H1 (cell line): ENCODE results near the gene RFNG. TPM values are rescaled to one million over a fixed set of nuclear protein-coding genes. Genes with fewer than 3 reads are reported as not detected.

Source experiments
- CTCF ChIA-PET: fragments of 300-600 bp; sonication (Branson Sonifier 250); formaldehyde crosslinking; loops from one replicate; lab custom pipeline; 2021; ENCODE audit not compliant: partially characterized antibody; lab: Charles Lee
- POLR2A ChIA-PET: fragments of 300-600 bp; sonication (Branson Sonifier 250); formaldehyde crosslinking; loops from one replicate; lab custom pipeline; 2021; ENCODE audit warnings: inconsistent platforms; ENCODE audit not compliant: partially characterized antibody; lab: Charles Lee
- DNase-seq, 2 experiments: peaks; one replicate each; pipeline versions ENCODE4 v3.0.0 to v3.0.0-alpha.2; 2010 to 2022; ENCODE audit warnings: low spot score in 2 of 2, low read depth in 1 of 2, mixed read lengths in 1 of 2
- FAIRE-seq: peaks from 2 replicates; lab custom pipeline; 2011; peaks lifted over from hg19 to GRCh38; lab: Jason Lieb, UNC
- H2AFZ ChIP-seq: 2 replicates; pipeline ENCODE4 v1.8.1; 2012; ENCODE audit warnings: low read length, inconsistent platforms
- H2AK5ac ChIP-seq: 2 replicates; pipeline ENCODE4 v1.6.1; 2013; ENCODE audit warnings: low read depth, low read length
- H2BK120ac ChIP-seq: replicated peaks from 2 replicates; pipeline ENCODE3; 2013; ENCODE audit warnings: low read depth, low read length, inconsistent platforms
- H2BK12ac ChIP-seq: 2 replicates; pipeline ENCODE4 v1.6.1; 2013; ENCODE audit warnings: low read depth, low read length
- H2BK15ac ChIP-seq: 2 replicates; pipeline ENCODE4 v1.6.1; 2013; ENCODE audit warnings: low read length
- H2BK20ac ChIP-seq: 2 replicates; pipeline ENCODE4 v1.6.1; 2013; ENCODE audit warnings: low read length
- H2BK5ac ChIP-seq: 2 replicates; pipeline ENCODE4 v1.6.1; 2013; ENCODE audit warnings: low read depth, low read length
- H3K14ac ChIP-seq: 2 replicates; pipeline ENCODE4 v1.6.1; 2013; ENCODE audit warnings: inconsistent platforms; ENCODE audit not compliant: insufficient read length
- H3K18ac ChIP-seq: 2 replicates; pipeline ENCODE4 v1.6.1; 2013; ENCODE audit warnings: low read length; ENCODE audit errors: extremely low read depth
- H3K23ac ChIP-seq: 2 replicates; pipeline ENCODE4 v1.6.1; 2013; ENCODE audit warnings: inconsistent platforms; ENCODE audit not compliant: insufficient read length
- H3K23me2 ChIP-seq: 2 replicates; pipeline ENCODE4 v1.6.1; 2013; ENCODE audit warnings: low read depth, low read length
- H3K27ac ChIP-seq: 2 replicates; pipeline ENCODE4 v1.6.1; 2011; ENCODE audit warnings: low read depth, low read length, inconsistent platforms
- H3K27me3 ChIP-seq, 4 experiments: replicated peaks in 1 of 4; 1 replicate in 1 of 4; 2 replicates in 3 of 4; pipeline versions ENCODE4 v1.6.1 to v1.8.1; 2011 to 2013; ENCODE audit warnings: low read length in 3 of 4, mild to moderate bottlenecking in 3 of 4, inconsistent platforms in 2 of 4, mixed read lengths in 2 of 4, moderate library complexity in 1 of 4; ENCODE audit not compliant: control insufficient read depth in 3 of 4, insufficient read depth in 3 of 4; ENCODE audit errors: extremely low read depth in 1 of 4
- H3K36me3 ChIP-seq, 4 experiments: 2 replicates each; pipeline versions ENCODE4 v1.6.1 to v1.8.1; 2011 to 2013; ENCODE audit warnings: mild to moderate bottlenecking in 4 of 4, low read length in 3 of 4, moderate library complexity in 2 of 4, control low read depth in 1 of 4, inconsistent platforms in 1 of 4; ENCODE audit not compliant: insufficient read depth in 4 of 4, control insufficient read depth in 2 of 4
- H3K4ac ChIP-seq: replicated peaks from 2 replicates; pipeline ENCODE3; 2013; ENCODE audit warnings: low read length, low read depth, mixed read lengths, inconsistent platforms; ENCODE audit not compliant: insufficient read length
- H3K4me1 ChIP-seq, 4 experiments: replicated peaks in 1 of 4; 1 replicate in 1 of 4; 2 replicates in 3 of 4; pipeline versions ENCODE4 v1.6.1 to v1.8.1; 2011 to 2013; ENCODE audit warnings: low read length in 3 of 4, inconsistent platforms in 2 of 4, mixed read lengths in 1 of 4; ENCODE audit not compliant: insufficient read depth in 4 of 4, control insufficient read depth in 3 of 4
- H3K4me2 ChIP-seq, 2 experiments: 2 replicates each; pipeline versions ENCODE4 v1.6.1 to v1.8.1; 2011 to 2013; ENCODE audit warnings: low read depth in 2 of 2, low read length in 2 of 2, control low read depth in 1 of 2, inconsistent platforms in 1 of 2, mild to moderate bottlenecking in 1 of 2; ENCODE audit not compliant: insufficient read depth in 1 of 2
- H3K4me3 ChIP-seq, 4 experiments: fragments of 200-600, 300-600 bp in 1 of 4; sonication (generic), shearing (Covaris generic), sonication (Bioruptor Twin) in 1 of 4; 2 replicates each; pipeline versions ENCODE4 v1.5.1 to v1.8.1; 2011 to 2016; ENCODE audit warnings: low read length in 4 of 4, low read depth in 3 of 4, control low read depth in 2 of 4, inconsistent platforms in 2 of 4, mild to moderate bottlenecking in 2 of 4, mixed read lengths in 1 of 4, moderate library complexity in 1 of 4; ENCODE audit not compliant: insufficient read depth in 2 of 4; ENCODE audit errors: extremely low read depth in 1 of 4
- H3K56ac ChIP-seq: replicated peaks from 2 replicates; pipeline ENCODE3; 2013; ENCODE audit warnings: low read depth, mild to moderate bottlenecking, mixed read lengths, low read length, inconsistent platforms; ENCODE audit not compliant: insufficient read length
- H3K79me1 ChIP-seq: 2 replicates; pipeline ENCODE4 v1.6.1; 2013; ENCODE audit warnings: low read depth, low read length, control low read depth
- H3K79me2 ChIP-seq, 2 experiments: 2 replicates each; pipeline versions ENCODE4 v1.6.1 to v1.8.1; 2012 to 2013; ENCODE audit warnings: low read length in 2 of 2, mild to moderate bottlenecking in 2 of 2, inconsistent platforms in 1 of 2; ENCODE audit not compliant: insufficient read depth in 2 of 2, control insufficient read depth in 1 of 2
- H3K9ac ChIP-seq, 4 experiments: replicated peaks in 1 of 4; 1 replicate in 1 of 4; 2 replicates in 3 of 4; pipeline versions ENCODE4 v1.6.1 to v1.8.1; 2011 to 2013; ENCODE audit warnings: low read depth in 3 of 4, low read length in 3 of 4, control low read depth in 2 of 4, mild to moderate bottlenecking in 2 of 4, moderate library complexity in 2 of 4, inconsistent platforms in 1 of 4; ENCODE audit errors: extremely low read depth in 1 of 4
- H3K9me3 ChIP-seq, 2 experiments: 2 replicates each; pipeline versions ENCODE4 v1.6.1 to v1.8.1; 2012 to 2013; ENCODE audit warnings: mild to moderate bottlenecking in 2 of 2, moderate library complexity in 2 of 2, control low read depth in 1 of 2, inconsistent platforms in 1 of 2, low read depth in 1 of 2, low read length in 1 of 2, mixed read lengths in 1 of 2; ENCODE audit not compliant: insufficient read depth in 2 of 2
- H4K20me1 ChIP-seq, 2 experiments: replicated peaks in 1 of 2; 2 replicates each; pipeline versions ENCODE3 to v1.8.1; 2011 to 2013; ENCODE audit warnings: inconsistent platforms in 2 of 2, low read length in 2 of 2, mild to moderate bottlenecking in 1 of 2; ENCODE audit not compliant: insufficient read depth in 2 of 2, control insufficient read depth in 1 of 2
- H4K5ac ChIP-seq: 2 replicates; pipeline ENCODE4 v1.6.1; 2013; ENCODE audit warnings: low read length, low read depth, mixed read lengths, inconsistent platforms; ENCODE audit not compliant: insufficient read length
- H4K8ac ChIP-seq: 2 replicates; pipeline ENCODE4 v1.8.0; 2013; ENCODE audit warnings: mild to moderate bottlenecking, moderate library complexity, low read length, inconsistent platforms; ENCODE audit not compliant: insufficient read depth; ENCODE audit errors: extremely low read depth
- H4K91ac ChIP-seq: replicated peaks from 2 replicates; pipeline ENCODE3; 2013; ENCODE audit warnings: low read length, mixed read lengths, inconsistent platforms; ENCODE audit not compliant: insufficient read length
- BACH1 ChIP-seq: IDR thresholded peaks from 2 replicates; pipeline ENCODE4 v1.6.1; 2012; ENCODE audit warnings: low read length, improper control_type of control experiment
- CBX5 ChIP-seq: fragments of 300-800, 300-1000 bp; sonication (generic); IDR thresholded peaks from 2 replicates; pipeline ENCODE4 v1.7.1; 2016; ENCODE audit warnings: antibody characterized with exemption, low read length, low read depth
- FOSL1 ChIP-seq: IDR thresholded peaks from 2 replicates; pipeline ENCODE4 v1.6.1; 2011; ENCODE audit warnings: mild to moderate bottlenecking, low read depth, low read length, moderate library complexity; ENCODE audit not compliant: insufficient read depth
- JUND ChIP-seq: IDR thresholded peaks from 2 replicates; pipeline ENCODE4 v1.6.1; 2011; ENCODE audit warnings: mild to moderate bottlenecking, improper control_type of control experiment, low read length
- MAX ChIP-seq: IDR thresholded peaks from 2 replicates; pipeline ENCODE4 v1.6.1; 2012; ENCODE audit warnings: inconsistent platforms
- SAP30 ChIP-seq: fragments of 300-600 bp; sonication (generic); IDR thresholded peaks from 2 replicates; pipeline ENCODE4 v1.7.1; 2012; ENCODE audit warnings: low read length, moderate library complexity, mild to moderate bottlenecking, inconsistent platforms; ENCODE audit not compliant: insufficient read depth, insufficient replicate concordance
- SIN3A ChIP-seq, 2 experiments: IDR thresholded peaks in 1 of 2; conservative IDR thresholded peaks in 1 of 2; 2 replicates each; pipeline ENCODE4 v1.6.1; 2011 to 2012; ENCODE audit warnings: low read length in 2 of 2, improper control_type of control experiment in 1 of 2, low read depth in 1 of 2, mild to moderate bottlenecking in 1 of 2
- SP2 ChIP-seq: IDR thresholded peaks from 2 replicates; pipeline ENCODE4 v1.6.1; 2012; ENCODE audit warnings: mild to moderate bottlenecking, low read length, inconsistent platforms
- SRF ChIP-seq: IDR thresholded peaks from 2 replicates; pipeline ENCODE4 v1.6.1; 2011; ENCODE audit warnings: mild to moderate bottlenecking, low read depth, low read length, moderate library complexity
- SUZ12 ChIP-seq: fragments of 200-600 bp; sonication (generic); IDR thresholded peaks from 2 replicates; pipeline ENCODE4 v1.6.1; 2012; ENCODE audit warnings: mild to moderate bottlenecking, inconsistent platforms, low read length, moderate library complexity, mixed read lengths
- WGBS, 2 experiments: shearing (Covaris generic) in 1 of 2; methylation state at CpG; one replicate each; pipeline versions ENCODE4 v1.1.6 to v1.1.7; 2013 to 2015; ENCODE audit warnings: low lambda C conversion rate in 2 of 2, mixed read lengths in 2 of 2, inconsistent platforms in 1 of 2, low coverage in 1 of 2, missing lambda C conversion rate in 1 of 2; ENCODE audit not compliant: insufficient replicate concordance in 2 of 2, insufficient coverage in 1 of 2, insufficient read length in 1 of 2; ENCODE audit errors: extremely low coverage in 1 of 2, missing lambda C conversion rate in 1 of 2; 5-methylcytosine and 5-hydroxymethylcytosine counted together
- polyA plus RNA-seq, 7 experiments: library from polyadenylated mRNA; depleted of rRNA in 3 of 7; stranded (reverse) in 5 of 7; unstranded in 2 of 7; fragments of >200 nt in 5 of 7; fragments of 200-250 nt in 2 of 7; gene quantifications; 1 replicate in 5 of 7; 2 replicates in 1 of 7; 4 replicates in 1 of 7; pipeline versions ENCODE4 v1.2.1 to v1.2.3, GENCODE V29; 2011 to 2013; ENCODE audit warnings: missing spikeins in 2 of 7, mixed read lengths in 2 of 7
- total RNA-seq: library from RNA; stranded (reverse); fragmentation: NEBNext Ultra II Directional; extraction: Animal tissue kit (Norgen Biotek cat#: 25700); gene quantifications from 2 replicates; pipeline ENCODE4 v1.2.1, GENCODE V29; 2021

The RFNG gene
- total and polyA plus RNA-seq, 2 of the 8 experiments (the other 6 are each of a cell fraction or from before 2014, with no cell fraction given) = 26.7 to 28.4 TPM

- no peak overlapping the region for H2AFZ ChIP-seq
- H3K4me3 ChIP-seq = no peak overlapping the region
- no peak overlapping the region for H3K27ac ChIP-seq
- no peak overlapping the region for H4K5ac ChIP-seq
- H2BK5ac ChIP-seq = peak overlapping the region; percentile 60; the same call in 1 of the 2 replicates
- no peak for DNase-seq
- no peak overlapping the region for H3K56ac ChIP-seq
- no peak for FAIRE-seq
- no peak overlapping the region for H2BK120ac ChIP-seq
- no peak overlapping the region for H3K4ac ChIP-seq
- peaks cover 20% of the 10 kb centered on the region for H3K79me1 ChIP-seq
- H2BK20ac ChIP-seq = no peak overlapping the region
- POLR2A ChIA-PET = interaction anchor here (1.0 to 8.8 kb wide), 2 partner anchors 15 to 36 kb away, joined by 3 to 105 read pairs; no protein-coding TSS in a partner anchor
- no peak overlapping the region for H3K4me2 ChIP-seq
- no peak overlapping the region for H2AK5ac ChIP-seq
- peaks cover 8% of the 10 kb centered on the region; the same call in 1 of the 2 replicates for H3K23me2 ChIP-seq
- no peak overlapping the region for H4K91ac ChIP-seq
- peaks cover 16 to 70% of the 10 kb centered on the region in 2 experiments for H4K20me1 ChIP-seq
- CTCF ChIA-PET = interaction anchor here (0.6 to 1.5 kb wide), 3 partner anchors 55 to 233 kb away, joined by 3 to 5 read pairs (median 3); partner anchors contain the start of gene DCXR
- no peak overlapping the region for H2BK15ac ChIP-seq
- WGBS, 2 experiments = 95% methylated on average over 32 of the region's 40 CpGs; no CpG with 5 or more reads in 1 of the 2 experiments
- H3K14ac ChIP-seq = no peak overlapping the region
- H3K18ac ChIP-seq = no peak overlapping the region
- H3K36me3 ChIP-seq = peaks cover 53 to 78% (median 71%) of the 10 kb centered on the region in 4 experiments
- H2BK12ac ChIP-seq = no peak overlapping the region
- peak overlapping the region; percentile 79; the same call in 1 of the 2 replicates for H4K8ac ChIP-seq
- H3K27me3 ChIP-seq = no peaks in the 10 kb centered on the region
- no peak overlapping the region; a peak in 1 of 7 replicates for H3K9ac ChIP-seq
- H3K4me1 ChIP-seq = peaks cover 0 to 13% (median 10%) of the 10 kb centered on the region in 4 experiments; a peak in 6 of 7 replicates
- peaks cover 15 to 38% of the 10 kb centered on the region in 2 experiments; a peak in 3 of 4 replicates for H3K79me2 ChIP-seq
- H3K9me3 ChIP-seq = no peaks in the 10 kb centered on the region
- H3K23ac ChIP-seq = no peak overlapping the region
- TF ChIP-seq SRF (no peak), SAP30 (no peak), JUND (no peak), FOSL1 (no peak), SIN3A (conservative IDR thresholded peaks at IDR 0.05 in 1 of 2, IDR thresholded peaks at IDR 0.05 in 1 of 2; ENCODE audit: low read depth in 1 of 2, low read length in 2 of 2) (no peak), SP2 (no peak), CBX5 (no peak), SUZ12 (no peak), BACH1 (no peak), MAX (no peak)
Measured at GRCh38 chr17:82092995-82093751, 41.6 kb upstream of the RFNG start.
